ENCODE measurements around the gene SRGAP1. TPM values are rescaled to one million over a fixed set of nuclear protein-coding genes. Genes with fewer than 3 reads are reported as not detected.

The SRGAP1 gene
- total RNA-seq, 1 donor = 18.1 TPM

GRCh38 chr12:64102339-64102738 lies 257.8 kb downstream of the SRGAP1 start:
- no peak for TF ChIP-seq CTCF (IDR thresholded peaks at IDR 0.05; ENCODE audit: insufficient read depth, low read depth, low read length)
- DNase-seq (ENCODE audit: low read depth) = no peak
- H3K4me3 ChIP-seq (ENCODE audit: low read depth, low read length) = no peak overlapping the region

GRCh38 chr12:64103825-64104740 lies 259.6 kb downstream of the SRGAP1 start:
- H3K4me3 ChIP-seq (ENCODE audit: low read depth, low read length) = no peak overlapping the region
- DNase-seq (ENCODE audit: low read depth) = peak; percentile 77
- TF ChIP-seq CTCF (IDR thresholded peaks at IDR 0.05; ENCODE audit: insufficient read depth, low read depth, low read length) = no peak

GRCh38 chr12:64105026-64105425 lies 260.5 kb downstream of the SRGAP1 start:
- TF ChIP-seq CTCF (IDR thresholded peaks at IDR 0.05; ENCODE audit: insufficient read depth, low read depth, low read length) = no peak
- H3K4me3 ChIP-seq (ENCODE audit: low read depth, low read length) = no peak overlapping the region
- no peak for DNase-seq (ENCODE audit: low read depth)

GRCh38 chr12:64107776-64108175 lies 263.3 kb downstream of the SRGAP1 start:
- no peak overlapping the region for H3K4me3 ChIP-seq (ENCODE audit: low read depth, low read length)
- DNase-seq (ENCODE audit: low read depth) = no peak
- TF ChIP-seq CTCF (IDR thresholded peaks at IDR 0.05; ENCODE audit: insufficient read depth, low read depth, low read length) = no peak

- no peak for DNase-seq (ENCODE audit: low read depth)
- H3K4me3 ChIP-seq (ENCODE audit: low read depth, low read length) = no peak overlapping the region
- TF ChIP-seq CTCF (IDR thresholded peaks at IDR 0.05; ENCODE audit: insufficient read depth, low read depth, low read length) = no peak
Measured at GRCh38 chr12:64109706-64110105, 265.2 kb downstream of the SRGAP1 start.

- TF ChIP-seq CTCF (IDR thresholded peaks at IDR 0.05; ENCODE audit: insufficient read depth, low read depth, low read length) = no peak
- no peak overlapping the region for H3K4me3 ChIP-seq (ENCODE audit: low read depth, low read length)
- DNase-seq (ENCODE audit: low read depth) = no peak
Measured at GRCh38 chr12:64110864-64111263, 266.4 kb downstream of the SRGAP1 start.

Data from fibroblast of villous mesenchyme (primary cell).